Esophagus mucosa (tissue), 1 donor: ENCODE results near the gene DCUN1D3. TPM values are rescaled to one million over a fixed set of nuclear protein-coding genes. Genes with fewer than 3 reads are reported as not detected.
"Not testable (repeated sequence)": the region's sequence is repeated elsewhere in the genome, so short reads cannot be mapped to it uniquely, and the experiment has no call there.

ENCODE experiments used
- ATAC-seq: fragments of 200-7000 bp; cut with Tn5 transposase; one replicate; pipeline ENCODE4 v1.9.1; 2020
- total RNA-seq: library from RNA; stranded (reverse); gene quantifications from one replicate; pipeline ENCODE4 v1.2.4, GENCODE V29; 2023
- donor health status: DM: yes; HTN: yes; CAD: no.

Gene DCUN1D3
- total RNA-seq, 1 donor from 2014 or later = 17.1 TPM

- ATAC-seq = no peak
Measured at GRCh38 chr16:20862162-20862960, 37.8 kb downstream of the DCUN1D3 start.

DNA sequence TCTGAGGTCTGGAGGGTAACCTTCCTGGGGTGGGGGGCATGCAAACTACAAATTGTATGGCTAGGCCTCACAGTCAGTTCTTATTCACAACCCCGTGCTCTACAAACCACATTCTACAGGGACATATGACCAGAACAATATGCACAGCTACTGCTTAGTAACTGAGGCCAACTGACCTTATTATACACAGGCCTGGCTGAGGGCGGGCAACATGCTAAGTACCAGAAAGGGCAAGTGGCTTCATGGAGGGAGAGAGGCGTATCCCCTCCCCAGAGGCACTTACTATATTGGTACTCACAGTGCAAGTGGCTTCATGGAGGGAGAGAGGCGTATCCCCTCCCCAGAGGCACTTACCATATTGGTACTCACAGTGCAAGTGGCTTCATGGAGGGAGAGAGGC lies 39.2 kb downstream of the DCUN1D3 start:
- not testable (repeated sequence) for ATAC-seq

- no peak for ATAC-seq
Measured at GRCh38 chr16:20860361-20860760, 39.8 kb downstream of the DCUN1D3 start.

- no peak for ATAC-seq
Measured at GRCh38 chr16:20859699-20860098, 40.5 kb downstream of the DCUN1D3 start.

GRCh38 chr16:20859229-20859628 lies 40.9 kb downstream of the DCUN1D3 start:
- ATAC-seq = no peak

GRCh38 chr16:20857281-20857680 lies 42.9 kb downstream of the DCUN1D3 start:
- ATAC-seq = no peak

DNA sequence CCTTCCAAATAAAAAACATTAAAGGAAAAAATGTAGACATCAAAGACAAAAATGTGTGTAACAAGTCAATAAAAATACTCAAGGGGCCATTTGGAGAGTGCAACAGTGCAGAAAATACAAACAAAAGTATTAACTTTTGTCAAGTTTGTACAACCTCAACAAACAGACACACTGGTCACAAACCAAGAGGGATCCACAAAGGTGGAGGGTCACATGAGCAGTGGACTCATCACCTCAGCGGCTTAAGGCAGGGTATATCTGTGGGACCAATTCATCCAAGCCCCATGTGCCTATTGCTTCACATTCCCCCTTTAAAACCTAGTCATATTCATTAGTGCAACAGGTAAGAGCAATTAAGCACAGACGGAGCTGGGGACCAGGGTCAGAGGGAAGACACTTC lies 45.2 kb downstream of the DCUN1D3 start:
- no peak for ATAC-seq

DNA sequence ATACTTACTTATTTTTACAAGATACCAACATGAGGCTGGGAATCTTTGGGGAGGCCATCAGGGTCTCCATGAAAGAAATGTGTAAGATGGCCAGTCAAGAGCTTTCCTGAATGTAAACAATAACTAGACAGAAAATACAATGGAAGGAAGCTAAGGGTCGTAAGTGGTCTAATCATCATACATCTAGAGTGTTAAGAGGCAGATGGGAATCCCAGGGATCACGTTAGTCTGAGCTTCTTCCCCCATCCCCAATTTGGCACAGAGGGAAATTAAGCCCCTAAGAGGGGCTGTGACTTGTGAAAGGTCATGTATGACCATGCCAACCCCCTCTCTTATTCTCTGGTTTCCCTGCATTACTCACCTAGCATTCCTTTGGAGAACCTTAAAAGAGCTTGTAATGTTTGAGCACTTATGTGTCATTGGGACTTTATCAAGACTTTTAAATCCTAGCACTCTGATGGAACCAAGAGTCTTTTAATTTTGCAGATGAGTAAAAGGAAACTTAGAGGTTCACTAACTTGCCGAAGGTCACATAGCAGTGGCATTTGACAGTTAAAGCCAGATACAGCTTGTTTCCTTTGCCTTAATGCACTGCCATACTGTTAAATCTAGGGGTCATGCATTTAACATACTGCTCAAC lies 46.1 kb downstream of the DCUN1D3 start:
- no peak for ATAC-seq

GRCh38 chr16:20853143-20853542 lies 47.0 kb downstream of the DCUN1D3 start:
- no peak for ATAC-seq

DNA sequence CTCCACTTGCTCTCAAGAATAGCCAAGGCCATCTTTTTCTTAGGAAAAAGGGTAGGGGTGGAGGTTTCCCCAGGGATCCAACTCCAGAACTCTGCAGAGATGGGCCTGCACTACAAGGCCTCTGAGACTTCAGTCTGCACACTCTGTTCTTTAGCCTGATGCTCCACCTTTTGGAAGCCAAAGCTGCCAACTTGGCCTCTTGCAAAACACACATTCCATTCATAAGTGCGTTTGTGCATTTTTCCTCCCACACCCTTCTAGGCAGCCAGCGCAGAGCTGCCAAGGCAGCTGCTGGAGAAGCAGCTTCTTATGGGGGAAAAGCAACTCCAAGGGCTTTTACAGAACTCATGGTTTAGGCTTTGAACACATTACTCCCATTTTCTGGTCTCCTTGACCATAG lies 48.6 kb downstream of the DCUN1D3 start:
- ATAC-seq = peak; percentile 85

GRCh38 chr16:20850981-20851380 lies 49.2 kb downstream of the DCUN1D3 start:
- ATAC-seq = no peak

GRCh38 chr16:20849589-20850390 lies 50.4 kb downstream of the DCUN1D3 start:
- ATAC-seq = peak; percentile 57

- no peak for ATAC-seq
Measured at GRCh38 chr16:20847550-20847949, 52.6 kb downstream of the DCUN1D3 start.

GRCh38 chr16:20846551-20846950 lies 53.6 kb downstream of the DCUN1D3 start:
- ATAC-seq = no peak

DNA sequence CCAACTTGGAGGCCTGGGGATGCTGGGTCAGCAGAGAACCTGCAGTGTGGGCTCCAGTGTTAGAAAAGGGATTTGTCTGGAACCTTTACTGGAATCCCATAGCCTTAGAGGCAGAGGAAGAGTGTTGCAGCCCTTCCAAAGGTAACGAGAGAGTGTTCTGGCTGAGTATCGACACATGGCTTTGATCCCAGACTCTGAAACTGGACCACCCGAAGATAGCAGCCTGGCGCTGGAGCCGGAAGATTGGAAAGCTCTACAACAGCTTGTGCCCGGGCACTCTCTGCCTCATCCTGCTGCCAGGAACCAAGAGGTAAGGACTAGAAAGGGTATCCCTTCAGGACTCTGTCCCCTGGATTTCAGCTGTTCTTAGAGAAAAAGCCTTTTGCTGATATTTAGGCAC lies 54.1 kb downstream of the DCUN1D3 start:
- no peak for ATAC-seq

DNA sequence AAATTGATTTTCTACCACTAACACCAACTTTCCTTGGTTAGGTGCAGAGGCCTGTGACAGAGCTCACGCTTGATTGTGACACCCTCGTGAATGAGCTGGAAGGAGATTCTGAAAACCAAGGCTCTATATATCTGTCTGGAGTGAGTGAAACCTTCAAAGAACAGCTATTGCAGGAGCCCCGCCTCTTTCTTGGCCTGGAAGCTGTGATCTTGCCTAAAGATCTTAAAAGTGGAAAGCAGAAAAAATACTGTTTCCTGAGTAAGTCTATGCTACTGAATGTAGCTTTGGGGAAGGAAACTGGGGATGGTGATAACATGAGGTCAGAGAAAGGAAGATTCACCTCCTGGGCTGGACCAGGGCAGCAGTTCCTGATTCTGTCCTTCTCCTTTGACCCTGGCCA lies 55.6 kb downstream of the DCUN1D3 start:
- ATAC-seq = no peak

- ATAC-seq = no peak
Measured at GRCh38 chr16:20844054-20844453, 56.1 kb downstream of the DCUN1D3 start.

DNA sequence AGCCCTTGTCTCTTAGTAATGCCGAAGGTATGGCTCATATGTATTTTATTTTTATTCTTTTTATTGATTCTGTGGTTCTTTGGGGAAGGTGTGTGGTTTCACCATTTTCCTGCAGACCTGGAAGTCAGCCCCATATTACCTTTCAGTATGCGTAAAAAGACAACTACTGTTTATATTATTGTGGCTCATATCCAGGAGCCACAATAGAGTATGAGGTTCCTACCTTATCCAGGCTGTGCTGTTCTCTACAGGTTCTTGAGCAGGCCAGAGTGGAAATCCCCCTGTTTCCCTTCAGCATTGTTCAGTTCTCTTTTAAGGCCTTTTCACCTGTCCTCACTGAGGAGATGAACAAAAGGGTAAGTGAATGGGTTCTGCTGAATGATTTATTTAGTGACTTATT lies 60.7 kb downstream of the DCUN1D3 start:
- ATAC-seq = no peak

- no peak for ATAC-seq
Measured at GRCh38 chr16:20838240-20838639, 61.9 kb downstream of the DCUN1D3 start.

DNA sequence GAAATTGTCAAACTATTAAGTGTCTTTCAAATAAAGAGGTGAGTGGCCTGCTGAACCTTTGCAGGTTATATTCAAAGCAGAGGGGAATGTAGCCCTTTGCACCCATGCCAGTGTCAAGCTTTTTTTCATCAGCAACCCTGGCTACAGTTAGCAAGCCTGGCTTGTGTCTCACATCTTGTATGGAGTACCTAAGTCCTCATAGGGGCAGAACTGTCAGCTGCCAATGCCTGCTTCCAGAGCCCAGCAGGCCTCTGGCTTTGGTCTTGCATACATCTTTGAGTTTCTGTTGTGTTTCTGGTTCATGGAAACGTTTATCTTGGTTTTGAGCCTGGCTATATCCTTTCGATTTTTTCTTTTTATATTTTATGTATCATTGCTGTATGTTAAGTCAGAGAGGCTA lies 67.1 kb downstream of the DCUN1D3 start:
- no peak for ATAC-seq

DNA sequence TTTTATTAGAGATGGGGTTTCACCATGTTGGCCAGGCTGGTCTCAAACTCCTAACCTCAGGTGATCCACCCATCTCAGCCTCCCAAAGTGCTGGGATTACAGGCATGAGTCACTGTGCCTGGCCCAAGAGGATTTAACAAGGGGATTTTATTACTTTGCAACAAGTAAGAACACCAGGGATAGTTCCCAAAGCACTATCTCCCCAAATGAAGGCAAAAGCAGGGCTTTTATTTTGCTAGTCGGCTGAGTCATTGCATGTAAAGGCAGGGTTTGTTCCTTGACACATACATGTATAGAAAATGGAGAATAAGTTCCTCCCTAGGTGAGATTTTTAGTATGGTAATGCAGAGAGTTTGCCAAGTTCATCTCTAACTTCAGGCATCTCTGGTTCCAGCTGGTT lies 69.8 kb downstream of the DCUN1D3 start:
- no peak for ATAC-seq

DNA sequence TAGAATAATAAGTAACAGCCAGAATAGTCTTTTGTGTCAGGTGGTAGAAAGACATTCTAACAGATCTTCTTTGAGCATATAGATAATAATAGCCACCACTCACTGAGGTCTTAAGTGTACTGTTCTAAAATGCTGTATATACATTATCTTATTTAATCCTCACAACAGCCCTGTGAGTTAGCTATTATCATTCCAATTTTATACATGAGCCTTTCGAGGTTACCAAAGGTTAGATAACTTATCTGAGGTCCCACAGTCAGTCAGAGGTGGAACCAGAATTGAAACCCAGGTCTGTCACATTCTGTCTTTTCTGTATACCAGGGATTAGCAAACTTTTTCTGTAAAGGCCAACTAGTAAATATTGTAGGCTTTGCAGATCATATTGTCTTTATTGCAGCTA lies 70.6 kb downstream of the DCUN1D3 start:
- ATAC-seq = no peak

- ATAC-seq = no peak
Measured at GRCh38 chr16:20826039-20826566, 74.1 kb downstream of the DCUN1D3 start.
